ENCODE measurements around the gene FAM13C. TPM values are rescaled to one million over a fixed set of nuclear protein-coding genes. Genes with fewer than 3 reads are reported as not detected.

The FAM13C gene
- polyA plus RNA-seq, 4 donors = 1.1 to 3.3 (median 3.0) TPM; not detected in 1

Other genes starting within 250 kb of the FAM13C start
- gene PHYHIPL, start 185.9 kb downstream of the FAM13C start, polyA plus RNA-seq = 10 to 100 TPM in 3 of 4 donors, 1 to 10 TPM in 1; 7.0 to 19.7 (median 15.1) TPM

All from small intestine (tissue), 4 donors.